Activated T-cell treated with anti-CD3 and anti-CD28 coated beads, Interleukin-2, amount 50 U/mL, for 72 hours (primary cell): ENCODE measurements around the gene MAD2L1BP. TPM values are rescaled to one million over a fixed set of nuclear protein-coding genes. Genes with fewer than 3 reads are reported as not detected.

Source experiments
- ATAC-seq, 2 donors: fragments of 150-1000 bp; cut with Tn5 transposase; replicated peaks in 1 of 2; 2 replicates each; pipeline ENCODE4 v1.10.0; 2021; ENCODE audit warnings: moderate library complexity in 2 of 2, mild to moderate bottlenecking in 1 of 2
- DNase-seq, 2 donors: peaks; one replicate each; pipeline ENCODE4 v3.0.0; 2021 to 2022; ENCODE audit warnings: mixed read lengths in 1 of 2
- H3K27ac Mint-ChIP-seq: one replicate; pipeline ENCODE4 v1.8.0; 2022; ENCODE audit warnings: mild to moderate bottlenecking, moderate library complexity, mixed read lengths
- H3K27me3 Mint-ChIP-seq: one replicate; pipeline ENCODE4 v1.8.0; 2022; ENCODE audit warnings: low read depth, mixed read lengths
- H3K36me3 Mint-ChIP-seq, 2 donors: one replicate each; pipeline ENCODE4 v1.8.0; 2022; ENCODE audit warnings: mixed read lengths in 2 of 2, mild to moderate bottlenecking in 1 of 2; ENCODE audit not compliant: insufficient read depth in 2 of 2
- H3K4me1 Mint-ChIP-seq: one replicate; pipeline ENCODE4 v1.8.0; 2022; ENCODE audit warnings: low read depth, mixed read lengths
- H3K4me3 Mint-ChIP-seq, 2 donors: one replicate each; pipeline ENCODE4 v1.8.0; 2022; ENCODE audit warnings: mild to moderate bottlenecking in 2 of 2, mixed read lengths in 2 of 2, moderate library complexity in 2 of 2
- H3K9me3 Mint-ChIP-seq, 2 donors: one replicate each; pipeline ENCODE4 v1.8.0; 2022; ENCODE audit warnings: mixed read lengths in 2 of 2
- total RNA-seq, 2 donors: library from RNA; stranded (reverse); gene quantifications; one replicate each; pipeline ENCODE4 v1.2.3, GENCODE V29; 2022

MAD2L1BP gene
- total RNA-seq, 2 donors from 2014 or later = 40.4 to 41.3 TPM

DNA sequence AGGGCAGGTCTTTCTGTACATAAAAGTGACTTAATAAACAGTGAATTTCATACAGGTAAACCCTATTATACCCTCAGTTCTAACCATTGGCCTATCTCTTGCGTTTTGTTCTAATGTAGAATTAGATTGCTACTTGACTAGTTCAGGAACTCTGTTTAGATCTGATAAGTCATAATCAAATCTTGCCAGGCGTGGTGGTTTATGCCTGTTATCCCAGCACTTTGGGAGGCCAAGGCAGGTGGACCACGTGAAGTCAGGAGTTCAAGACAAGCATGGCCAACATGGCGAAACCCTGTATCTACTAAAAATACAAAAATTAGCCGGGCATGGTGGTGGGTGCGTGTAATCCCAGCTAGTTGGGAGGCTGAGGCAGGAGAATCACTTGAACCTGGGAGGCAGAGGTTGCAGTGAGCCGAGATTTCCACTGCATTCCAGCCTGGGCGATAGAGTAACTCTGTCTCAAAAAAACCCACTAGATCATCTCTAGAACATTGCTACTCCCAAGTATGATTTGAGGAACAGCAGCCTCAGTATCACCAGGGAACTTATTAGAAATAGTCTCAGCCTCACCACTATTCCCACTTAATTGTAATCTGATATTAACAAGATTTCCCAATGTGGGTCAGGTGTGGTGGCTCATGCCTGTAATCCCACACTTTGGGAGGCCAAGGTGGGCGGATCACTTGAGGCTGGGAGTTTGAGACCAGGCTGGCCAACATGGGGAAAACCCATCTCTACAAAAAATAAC lies 18.7 kb upstream of the MAD2L1BP start:
- Mint-ChIP-seq H3K4me1 (no peaks in the 10 kb centered on the region), H3K27me3 (no peaks in the 10 kb centered on the region), H3K9me3 (no peaks in the 10 kb centered on the region), H3K27ac (peak overlapping the region; percentile 77), H3K4me3 (no peak overlapping the region), H3K36me3 (peaks cover 2 to 15% of the 10 kb centered on the region in 2 donors)
- ATAC-seq = no peak
- DNase-seq = no peak

GRCh38 chr6:43621078-43621835 lies 14.4 kb upstream of the MAD2L1BP start:
- Mint-ChIP-seq H3K9me3 (no peaks in the 10 kb centered on the region), H3K36me3 (peaks cover 16 to 28% of the 10 kb centered on the region in 2 donors), H3K4me1 (peaks cover 5% of the 10 kb centered on the region), H3K27ac (peak overlapping the region; percentile 38), H3K4me3 (no peak overlapping the region), H3K27me3 (no peaks in the 10 kb centered on the region)
- DNase-seq (no peak), ATAC-seq (peak; percentile 12 to 14)

DNA sequence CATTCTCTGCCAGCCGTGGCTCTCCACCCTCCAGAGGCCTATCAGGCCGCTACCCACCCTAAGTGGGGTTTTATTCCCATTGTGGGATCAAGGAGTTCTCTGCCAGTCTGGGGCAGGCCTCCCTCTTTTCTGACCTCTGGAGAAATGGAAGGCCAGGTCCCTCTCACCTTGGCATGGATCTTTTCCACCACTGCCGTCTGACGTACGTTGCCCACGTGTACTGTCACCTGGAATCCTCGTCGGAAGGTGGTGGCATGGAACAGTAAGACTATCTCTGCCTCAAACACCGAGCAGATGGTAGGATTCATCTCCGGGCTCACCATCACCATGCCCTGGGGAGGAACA lies 13.8 kb upstream of the MAD2L1BP start:
- peak in 1 of 2 donors; percentile 1 for ATAC-seq

DNA sequence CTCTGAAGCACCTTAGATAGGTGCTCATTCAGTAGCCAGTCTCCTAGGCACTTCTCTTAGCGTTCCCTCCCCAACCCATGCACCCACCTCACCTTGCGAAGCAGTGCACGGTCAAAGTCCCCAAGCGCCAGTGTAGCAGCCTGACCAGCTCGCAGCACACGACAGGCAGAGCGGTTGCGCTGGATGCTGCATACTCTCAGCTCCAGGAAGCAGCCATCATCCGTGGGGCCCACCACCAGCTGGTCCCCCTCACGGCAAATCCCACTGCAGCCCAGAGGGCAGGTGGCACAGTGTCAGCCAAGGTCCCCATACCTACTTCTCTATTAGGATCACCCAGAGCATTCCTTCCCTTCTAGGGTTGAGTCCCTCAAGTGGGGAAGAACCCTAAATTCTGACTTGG lies 13.1 kb upstream of the MAD2L1BP start:
- Mint-ChIP-seq H3K4me3 (no peak overlapping the region), H3K4me1 (peaks cover 18% of the 10 kb centered on the region), H3K36me3 (peaks cover 23 to 34% of the 10 kb centered on the region in 2 donors), H3K9me3 (no peaks in the 10 kb centered on the region), H3K27me3 (no peaks in the 10 kb centered on the region), H3K27ac (peak overlapping the region; percentile 52)
- DNase-seq = no peak
- no peak for ATAC-seq

More for the DNA sequence above, 13.8 kb upstream of the MAD2L1BP start:
- Mint-ChIP-seq H3K9me3 (no peaks in the 10 kb centered on the region), H3K4me1 (peaks cover 10% of the 10 kb centered on the region), H3K4me3 (no peak overlapping the region), H3K27me3 (no peaks in the 10 kb centered on the region), H3K27ac (peak overlapping the region; percentile 52), H3K36me3 (peaks cover 19 to 33% of the 10 kb centered on the region in 2 donors)
- no peak for DNase-seq

- Mint-ChIP-seq H3K27ac (peak overlapping the region; percentile 25), H3K27me3 (no peaks in the 10 kb centered on the region), H3K9me3 (no peaks in the 10 kb centered on the region), H3K4me1 (peaks cover 28% of the 10 kb centered on the region), H3K4me3 (no peak overlapping the region), H3K36me3 (peaks cover 27 to 38% of the 10 kb centered on the region in 2 donors)
- DNase-seq (no peak), ATAC-seq (no peak)
These were observed 11.5 kb upstream of the MAD2L1BP start for GRCh38 chr6:43623880-43624785.

- peak overlapping the region; percentile 65 for H3K27ac Mint-ChIP-seq
- H3K4me3 Mint-ChIP-seq = no peak overlapping the region
- H3K27me3 Mint-ChIP-seq = no peaks in the 10 kb centered on the region
These were observed 10.8 kb upstream of the MAD2L1BP start for GRCh38 chr6:43624786-43625288.

GRCh38 chr6:43625393-43625992 lies 10.1 kb upstream of the MAD2L1BP start:
- Mint-ChIP-seq H3K27ac (peak overlapping the region; percentile 92), H3K9me3 (no peaks in the 10 kb centered on the region), H3K4me1 (peaks cover 36% of the 10 kb centered on the region), H3K4me3 (no peak overlapping the region), H3K27me3 (no peaks in the 10 kb centered on the region), H3K36me3 (peaks cover 27 to 36% of the 10 kb centered on the region in 2 donors)
- DNase-seq (no peak), ATAC-seq (no peak)

More at GRCh38 chr6:43624786-43625288, 10.8 kb upstream of the MAD2L1BP start:
- ATAC-seq (no peak), DNase-seq (no peak)
- Mint-ChIP-seq H3K4me1 (peaks cover 29% of the 10 kb centered on the region), H3K9me3 (no peaks in the 10 kb centered on the region), H3K36me3 (peaks cover 27 to 36% of the 10 kb centered on the region in 2 donors)

- H3K27ac Mint-ChIP-seq = peak overlapping the region; percentile 92
- peak overlapping the region; percentile 99 to 100 for H3K4me3 Mint-ChIP-seq
- DNase-seq (peak; percentile 63 to 73), ATAC-seq (peak in 1 of 2 donors; percentile 19)
- H3K36me3 Mint-ChIP-seq = peaks cover 24 to 31% of the 10 kb centered on the region in 2 donors
- no peaks in the 10 kb centered on the region for H3K27me3 Mint-ChIP-seq
- no peaks in the 10 kb centered on the region for H3K9me3 Mint-ChIP-seq
- H3K4me1 Mint-ChIP-seq = peaks cover 42% of the 10 kb centered on the region
These were observed 8.4 kb upstream of the MAD2L1BP start for GRCh38 chr6:43627008-43627825.

- peak; percentile 22 to 30 for ATAC-seq
- H3K4me1 Mint-ChIP-seq = peaks cover 42% of the 10 kb centered on the region
These were observed 7.1 kb upstream of the MAD2L1BP start for GRCh38 chr6:43628393-43629103.

GRCh38 chr6:43629104-43629504 lies 6.5 kb upstream of the MAD2L1BP start, which contains the start of gene GTPBP2:
GTPBP2 (minus strand) TSS chr6:43629264; CDS start chr6:43629162, 102 bp downstream.
- peak within 1 kb of the TSS; percentile 99 to 100 for H3K4me3 Mint-ChIP-seq
- DNase-seq (peak; percentile 97 to 99), ATAC-seq (peak; percentile 82 to 83)
- peaks cover 18 to 24% of the 10 kb centered on the region in 2 donors for H3K36me3 Mint-ChIP-seq
- H3K4me1 Mint-ChIP-seq = peaks cover 48% of the 10 kb centered on the region
- no peaks in the 10 kb centered on the region for H3K9me3 Mint-ChIP-seq
- H3K27ac Mint-ChIP-seq = peak within 1 kb of the TSS; percentile 99
- no peaks in the 10 kb centered on the region for H3K27me3 Mint-ChIP-seq

More at GRCh38 chr6:43628393-43629103, 7.1 kb upstream of the MAD2L1BP start:
- peaks cover 20 to 24% of the 10 kb centered on the region in 2 donors for H3K36me3 Mint-ChIP-seq
- peak; percentile 70 for DNase-seq
- H3K27ac Mint-ChIP-seq = peak overlapping the region; percentile 99
- no peaks in the 10 kb centered on the region for H3K27me3 Mint-ChIP-seq
- peak overlapping the region; percentile 99 to 100 for H3K4me3 Mint-ChIP-seq
- H3K9me3 Mint-ChIP-seq = no peaks in the 10 kb centered on the region
